IMR-90 (cell line): ENCODE results near the gene ZBTB9. TPM values are rescaled to one million over a fixed set of nuclear protein-coding genes. Genes with fewer than 3 reads are reported as not detected.

Experiments used
- ATAC-seq: fragments of 200-7000 bp; cut with Tn5 transposase; 2 replicates; pipeline ENCODE4 v1.9.1; 2020; ENCODE audit warnings: low read depth, mild to moderate bottlenecking, moderate library complexity
- BruUV-seq: library from RNA; stranded (reverse); fragments of 400-500 nt; replicated peaks from 2 replicates; lab custom pipeline; 2021; lab: Mats Ljungman, UMichigan
- CTCF ChIA-PET: fragments of 300-600 bp; formaldehyde crosslinking; extraction: SDS; loops from one replicate; lab custom pipeline; 2021; ENCODE audit warnings: antibody characterized with exemption; lab: Yijun Ruan, JAX
- POLR2A ChIA-PET: fragments of 300-600 bp; sonication (Branson Sonifier 250); formaldehyde crosslinking; loops from one replicate; lab custom pipeline; 2022; ENCODE audit warnings: antibody characterized with exemption; ENCODE audit not compliant: unreplicated experiment; lab: Charles Lee
- DNase-seq: peaks from one replicate; pipeline ENCODE4 v3.0.0; 2013
- H2AFZ ChIP-seq: replicated peaks from 2 replicates; pipeline ENCODE3; 2013; ENCODE audit warnings: low read length, mild to moderate bottlenecking; ENCODE audit not compliant: poor library complexity
- H2AK5ac ChIP-seq: 2 replicates; pipeline ENCODE4 v1.6.1; 2013; ENCODE audit warnings: low read depth, low read length, inconsistent platforms
- H2AK9ac ChIP-seq: replicated peaks from 2 replicates; pipeline ENCODE3; 2013; ENCODE audit warnings: mild to moderate bottlenecking, low read depth, low read length, moderate library complexity; ENCODE audit not compliant: poor library complexity
- H2BK120ac ChIP-seq: 2 replicates; pipeline ENCODE4 v1.6.1; 2013; ENCODE audit warnings: low read depth, low read length, inconsistent platforms
- H2BK15ac ChIP-seq: 3 replicates; pipeline ENCODE4 v1.6.1; 2013; ENCODE audit warnings: low read depth, low read length, inconsistent platforms
- H2BK20ac ChIP-seq: 2 replicates; pipeline ENCODE4 v1.6.1; 2013; ENCODE audit warnings: low read depth, mild to moderate bottlenecking, inconsistent platforms, low read length, moderate library complexity
- H2BK5ac ChIP-seq: 2 replicates; pipeline ENCODE4 v1.6.1; 2013; ENCODE audit warnings: mild to moderate bottlenecking, low read depth, low read length, inconsistent platforms; ENCODE audit not compliant: poor library complexity, severe bottlenecking
- H3K14ac ChIP-seq: replicated peaks from 2 replicates; pipeline ENCODE4 v1.6.1; 2013; ENCODE audit warnings: low read depth, low read length, inconsistent platforms
- H3K18ac ChIP-seq: 2 replicates; pipeline ENCODE4 v1.6.1; 2013; ENCODE audit warnings: low read depth, low read length, control low read depth
- H3K23ac ChIP-seq: 2 replicates; pipeline ENCODE4 v1.6.1; 2013; ENCODE audit warnings: low read depth, low read length, inconsistent platforms
- H3K27ac ChIP-seq: 2 replicates; pipeline ENCODE4 v1.5.1; 2013; ENCODE audit warnings: mild to moderate bottlenecking, control low read depth, low read length; ENCODE audit not compliant: insufficient read depth
- H3K27me3 ChIP-seq: 2 replicates; pipeline ENCODE4 v1.6.1; 2013; ENCODE audit warnings: low read length; ENCODE audit not compliant: control insufficient read depth, insufficient read depth
- H3K36me3 ChIP-seq: 2 replicates; pipeline ENCODE4 v1.6.1; 2013; ENCODE audit warnings: low read length, mixed read lengths; ENCODE audit not compliant: control insufficient read depth, insufficient read depth
- H3K4ac ChIP-seq: 2 replicates; pipeline ENCODE4 v1.6.1; 2013; ENCODE audit warnings: low read depth, low read length, inconsistent platforms
- H3K4me1 ChIP-seq: 2 replicates; pipeline ENCODE4 v1.6.1; 2013; ENCODE audit warnings: low read length, mixed read lengths; ENCODE audit not compliant: control insufficient read depth, insufficient read depth
- H3K4me2 ChIP-seq: 2 replicates; pipeline ENCODE4 v1.6.1; 2013; ENCODE audit warnings: low read depth, mild to moderate bottlenecking, control low read depth, low read length, moderate library complexity
- H3K4me3 ChIP-seq: 2 replicates; pipeline ENCODE4 v1.5.1; 2013; ENCODE audit warnings: low read depth, mild to moderate bottlenecking, control low read depth, low read length, moderate library complexity; ENCODE audit not compliant: insufficient read depth
- H3K56ac ChIP-seq: 2 replicates; pipeline ENCODE4 v1.6.1; 2013; ENCODE audit warnings: low read length, inconsistent platforms; ENCODE audit not compliant: insufficient read depth; ENCODE audit errors: extremely low read depth
- H3K79me1 ChIP-seq, 2 experiments: 2 replicates each; pipeline ENCODE4 v1.6.1; 2013; ENCODE audit warnings: low read length in 2 of 2, inconsistent platforms in 1 of 2, low read depth in 1 of 2
- H3K9ac ChIP-seq: 2 replicates; pipeline ENCODE4 v1.6.1; 2013; ENCODE audit warnings: low read depth, low read length, control low read depth
- H3K9me1 ChIP-seq: 2 replicates; pipeline ENCODE4 v1.6.1; 2013; ENCODE audit warnings: low read length, inconsistent platforms; ENCODE audit not compliant: insufficient read depth
- H3K9me3 ChIP-seq: 2 replicates; pipeline ENCODE4 v1.6.1; 2013; ENCODE audit warnings: low read length; ENCODE audit not compliant: control insufficient read depth, insufficient read depth
- H4K20me1 ChIP-seq: 2 replicates; pipeline ENCODE4 v1.6.1; 2013; ENCODE audit warnings: low read length, inconsistent platforms; ENCODE audit not compliant: insufficient read depth
- H4K5ac ChIP-seq: 2 replicates; pipeline ENCODE4 v1.6.1; 2013; ENCODE audit warnings: mild to moderate bottlenecking, low read depth, low read length, control low read depth
- H4K8ac ChIP-seq, 2 experiments: 2 replicates each; pipeline ENCODE4 v1.6.1; 2013; ENCODE audit warnings: low read depth in 2 of 2, low read length in 2 of 2, control low read depth in 1 of 2, inconsistent platforms in 1 of 2
- H4K91ac ChIP-seq: 2 replicates; pipeline ENCODE4 v1.6.1; 2013; ENCODE audit warnings: low read depth, low read length, inconsistent platforms; ENCODE audit not compliant: insufficient read depth
- CEBPB ChIP-seq: IDR thresholded peaks from 2 replicates; pipeline ENCODE4 v1.6.1; 2012; ENCODE audit warnings: low read depth, low read length, improper control_type of control experiment
- CHD1 ChIP-seq: IDR thresholded peaks from 2 replicates; pipeline ENCODE4 v1.6.1; 2012; ENCODE audit warnings: low read depth, low read length, improper control_type of control experiment
- CTCF ChIP-seq: conservative IDR thresholded peaks from 2 replicates; pipeline ENCODE4 v1.5.1; 2012; ENCODE audit warnings: mild to moderate bottlenecking, low read depth, low read length, improper control_type of control experiment
- ELK1 ChIP-seq: fragments of 150-350 bp; IDR thresholded peaks from 2 replicates; pipeline ENCODE4 v1.6.1; 2016; ENCODE audit warnings: low read depth, mild to moderate bottlenecking, low read length, moderate library complexity, borderline replicate concordance
- FOS ChIP-seq: fragments of 150-350 bp; IDR thresholded peaks from 2 replicates; pipeline ENCODE4 v1.6.1; 2016; ENCODE audit warnings: low read depth, low read length
- MAFK ChIP-seq: IDR thresholded peaks from 2 replicates; pipeline ENCODE4 v1.6.1; 2012; ENCODE audit warnings: low read depth, low read length, improper control_type of control experiment
- MAZ ChIP-seq: IDR thresholded peaks from 2 replicates; pipeline ENCODE4 v1.6.1; 2012; ENCODE audit warnings: low read depth, mild to moderate bottlenecking, low read length, improper control_type of control experiment, moderate library complexity, borderline replicate concordance
- MXI1 ChIP-seq: IDR thresholded peaks from 2 replicates; pipeline ENCODE4 v1.6.1; 2012; ENCODE audit warnings: low read depth, mild to moderate bottlenecking, low read length, moderate library complexity, borderline replicate concordance
- NFE2L2 ChIP-seq: fragments of 150-350 bp; IDR thresholded peaks from 2 replicates; pipeline ENCODE4 v1.6.1; 2016; ENCODE audit warnings: low read depth, mild to moderate bottlenecking, low read length
- POLR2A ChIP-seq: IDR thresholded peaks from 2 replicates; pipeline ENCODE4 v1.6.1; 2012; ENCODE audit warnings: mild to moderate bottlenecking, low read depth, low read length
- RFX5 ChIP-seq: IDR thresholded peaks from 2 replicates; pipeline ENCODE4 v1.8.0; 2012; ENCODE audit warnings: low read depth, mild to moderate bottlenecking, low read length, moderate library complexity
- SMC3 ChIP-seq: fragments of 150-350 bp; IDR thresholded peaks from 2 replicates; pipeline ENCODE4 v1.6.1; 2016; ENCODE audit warnings: low read depth, mild to moderate bottlenecking, antibody characterized with exemption, low read length, moderate library complexity
- USF2 ChIP-seq: fragments of 150-350 bp; IDR thresholded peaks from 2 replicates; pipeline ENCODE4 v1.6.1; 2017; ENCODE audit warnings: mild to moderate bottlenecking, antibody characterized with exemption, low read length, low read depth
- WGBS, 2 experiments: methylation state at CpG; one replicate each; pipeline versions ENCODE4 v1.1.5 to v1.1.7; 2013; ENCODE audit warnings: missing lambda C conversion rate in 2 of 2; ENCODE audit not compliant: insufficient read length in 1 of 2; ENCODE audit errors: extremely low coverage in 2 of 2; 5-methylcytosine and 5-hydroxymethylcytosine counted together
- dilution Hi-C: fragments of 300-500 bp; cut with HindIII; formaldehyde crosslinking; loops from one replicate; pipeline ENCODE4 v1.14.3; 2018; ENCODE audit warnings: low sequenced_read_pairs; ENCODE audit not compliant: unreplicated experiment
- in situ Hi-C: fragments of 300-500 bp; cut with MboI; formaldehyde crosslinking; loops from 3 replicates; pipeline ENCODE4 v1.14.3; 2019; ENCODE audit warnings: low sequenced_read_pairs, inconsistent platforms, mixed read lengths
- intact Hi-C: fragments of 100-400 bp; cut with micrococcal nuclease; formaldehyde crosslinking; loops from 2 replicates; pipeline ENCODE4 v1.10.0; 2022
- polyA plus RNA-seq, 3 experiments: library from polyadenylated mRNA; depleted of rRNA; stranded (reverse); fragments of >200 nt; gene quantifications; 2 replicates each; pipeline ENCODE4 v1.2.3, GENCODE V29; 2012; ENCODE audit warnings: low replicate concordance in 1 of 3
- total RNA-seq: library from RNA; depleted of rRNA; stranded (reverse); fragments of >200 nt; gene quantifications from 2 replicates; pipeline ENCODE4 v1.2.3, GENCODE V29; 2012

Gene ZBTB9
- total and polyA plus RNA-seq, 2 of the 4 experiments (the other 2 are of a cell fraction): 5.4 to 5.9 TPM

- TF ChIP-seq USF2: no peak
Observed at GRCh38 chr6:33443619-33444504, 10.5 kb upstream of the ZBTB9 start (continued).

GRCh38 chr6:33445119-33445603 is 9.2 kb upstream of the ZBTB9 start:
- no peak overlapping the region for H2AK9ac ChIP-seq
- BruUV-seq: no TSS peak
- no peaks in the 10 kb centered on the region; the same call in 1 of the 2 replicates for H3K9me1 ChIP-seq
- CTCF ChIA-PET: no interaction called here
- WGBS, 2 experiments: no CpG with 5 or more reads among the region's 3 CpGs
- H2AFZ ChIP-seq: no peak overlapping the region
- no peak overlapping the region for H4K5ac ChIP-seq
- no peak overlapping the region for H2BK20ac ChIP-seq
- no peaks in the 10 kb centered on the region for H3K9me3 ChIP-seq
- no peak overlapping the region for H4K8ac ChIP-seq
- dilution Hi-C loops (no loop called here), intact Hi-C loops (no loop called here), in situ Hi-C loops (no loop called here)
- no peak overlapping the region for H3K4me2 ChIP-seq
- no peak overlapping the region for H4K91ac ChIP-seq
- H3K14ac ChIP-seq: no peak overlapping the region
- H3K27me3 ChIP-seq: no peaks in the 10 kb centered on the region
- no peak for ATAC-seq
- H3K23ac ChIP-seq: no peak overlapping the region
- no peak overlapping the region for H3K56ac ChIP-seq
- H3K4me3 ChIP-seq: no peak overlapping the region
- no peak for DNase-seq
- no peak overlapping the region for H3K9ac ChIP-seq
- H3K36me3 ChIP-seq: peaks cover 72% of the 10 kb centered on the region
- POLR2A ChIA-PET: no interaction called here
- no peak overlapping the region for H2BK120ac ChIP-seq
- H2AK5ac ChIP-seq: no peak overlapping the region
- no peak overlapping the region for H3K18ac ChIP-seq
- no peak overlapping the region for H3K4ac ChIP-seq
- H3K4me1 ChIP-seq: no peaks in the 10 kb centered on the region
- H4K20me1 ChIP-seq: no peaks in the 10 kb centered on the region; the same call in 1 of the 2 replicates
- H2BK5ac ChIP-seq: no peak overlapping the region
- H2BK15ac ChIP-seq: no peak overlapping the region
- H3K79me1 ChIP-seq: peaks cover 0 to 4% of the 10 kb centered on the region in 2 experiments; a peak in 1 of 4 replicates
- H3K27ac ChIP-seq: no peak overlapping the region
- TF ChIP-seq RFX5 (no peak), CTCF (no peak), CEBPB (no peak), CHD1 (no peak), MAFK (no peak), MXI1 (no peak), MAZ (no peak), NFE2L2 (no peak), ELK1 (no peak), SMC3 (no peak), POLR2A (no peak), FOS (no peak)
